ENCODE measurements around the gene DAZAP1. TPM values are rescaled to one million over a fixed set of nuclear protein-coding genes. Genes with fewer than 3 reads are reported as not detected.

The DAZAP1 gene
- total RNA-seq, 1 experiment from 2014 or later, result 165 TPM

DNA sequence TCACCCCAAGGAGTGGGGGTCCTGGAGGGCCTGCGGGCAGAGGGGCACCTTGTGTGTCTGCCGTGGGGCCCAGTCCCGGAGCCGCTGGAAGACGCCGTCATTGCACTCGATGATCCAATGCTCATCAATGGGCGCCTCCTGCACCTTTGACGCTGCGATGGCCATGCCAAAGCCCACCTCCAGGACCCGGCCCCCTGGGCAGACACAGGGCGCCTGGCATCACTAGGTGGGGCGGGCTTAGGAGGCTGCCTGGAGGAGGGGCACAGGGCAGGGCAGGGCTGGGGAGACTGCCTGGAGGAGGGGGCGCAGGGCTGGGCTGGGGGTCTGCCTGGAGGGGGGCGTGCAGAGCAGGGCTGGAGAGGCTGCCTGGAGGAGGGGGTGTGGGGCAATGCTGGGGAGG lies 7.6 kb upstream of the DAZAP1 start:
- intact Hi-C loops (cut with micrococcal nuclease; ENCODE audit: unreplicated experiment), result loop anchor here (1.0 kb wide), 1 partner anchor 16 kb away; no protein-coding TSS in a partner anchor
- no peaks in the 10 kb centered on the region for H3K27me3 Mint-ChIP-seq (ENCODE audit: insufficient read depth, unreplicated experiment)
- ChIA-PET CTCF (no interaction called here), POLR2A (no interaction called here)
- BruUV-seq (replicated peaks), result no TSS peak
- H3K27ac Mint-ChIP-seq (ENCODE audit: unreplicated experiment), result no peak overlapping the region
- H3K4me1 Mint-ChIP-seq (ENCODE audit: low read depth, unreplicated experiment), result no peaks in the 10 kb centered on the region
- no peaks in the 10 kb centered on the region for H3K9me3 Mint-ChIP-seq (ENCODE audit: unreplicated experiment)
- no peaks in the 10 kb centered on the region for H3K9me3 ChIP-seq
- H3K27me3 ChIP-seq (replicated peaks; ENCODE audit: control insufficient read depth, insufficient read depth, low read length), result no peaks in the 10 kb centered on the region
- H3K4me3 ChIP-seq (ENCODE audit: low read depth, low read length), result peak overlapping the region; percentile 54
- H3K36me3 ChIP-seq (ENCODE audit: control insufficient read depth, insufficient read depth, low read length), result peaks cover 2% of the 10 kb centered on the region; the same call in 1 of the 2 replicates
- peak overlapping the region; percentile 73 for H3K4me3 Mint-ChIP-seq (ENCODE audit: unreplicated experiment)
- no peak for DNase-seq
- H3K36me3 Mint-ChIP-seq (ENCODE audit: insufficient read depth, unreplicated experiment), result peaks cover 42% of the 10 kb centered on the region
- H3K4me1 ChIP-seq, result peaks cover 9% of the 10 kb centered on the region
- TF ChIP-seq, protein P1, sequence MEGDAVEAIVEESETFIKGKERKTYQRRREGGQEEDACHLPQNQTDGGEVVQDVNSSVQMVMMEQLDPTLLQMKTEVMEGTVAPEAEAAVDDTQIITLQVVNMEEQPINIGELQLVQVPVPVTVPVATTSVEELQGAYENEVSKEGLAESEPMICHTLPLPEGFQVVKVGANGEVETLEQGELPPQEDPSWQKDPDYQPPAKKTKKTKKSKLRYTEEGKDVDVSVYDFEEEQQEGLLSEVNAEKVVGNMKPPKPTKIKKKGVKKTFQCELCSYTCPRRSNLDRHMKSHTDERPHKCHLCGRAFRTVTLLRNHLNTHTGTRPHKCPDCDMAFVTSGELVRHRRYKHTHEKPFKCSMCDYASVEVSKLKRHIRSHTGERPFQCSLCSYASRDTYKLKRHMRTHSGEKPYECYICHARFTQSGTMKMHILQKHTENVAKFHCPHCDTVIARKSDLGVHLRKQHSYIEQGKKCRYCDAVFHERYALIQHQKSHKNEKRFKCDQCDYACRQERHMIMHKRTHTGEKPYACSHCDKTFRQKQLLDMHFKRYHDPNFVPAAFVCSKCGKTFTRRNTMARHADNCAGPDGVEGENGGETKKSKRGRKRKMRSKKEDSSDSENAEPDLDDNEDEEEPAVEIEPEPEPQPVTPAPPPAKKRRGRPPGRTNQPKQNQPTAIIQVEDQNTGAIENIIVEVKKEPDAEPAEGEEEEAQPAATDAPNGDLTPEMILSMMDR (IDR thresholded peaks at IDR 0.05; ENCODE audit: insufficient read depth in 1 of 2, low read depth in 1 of 2, low read length in 1 of 2, severe bottlenecking in 1 of 2, unreplicated experiment in 1 of 2), result no peak

DNA sequence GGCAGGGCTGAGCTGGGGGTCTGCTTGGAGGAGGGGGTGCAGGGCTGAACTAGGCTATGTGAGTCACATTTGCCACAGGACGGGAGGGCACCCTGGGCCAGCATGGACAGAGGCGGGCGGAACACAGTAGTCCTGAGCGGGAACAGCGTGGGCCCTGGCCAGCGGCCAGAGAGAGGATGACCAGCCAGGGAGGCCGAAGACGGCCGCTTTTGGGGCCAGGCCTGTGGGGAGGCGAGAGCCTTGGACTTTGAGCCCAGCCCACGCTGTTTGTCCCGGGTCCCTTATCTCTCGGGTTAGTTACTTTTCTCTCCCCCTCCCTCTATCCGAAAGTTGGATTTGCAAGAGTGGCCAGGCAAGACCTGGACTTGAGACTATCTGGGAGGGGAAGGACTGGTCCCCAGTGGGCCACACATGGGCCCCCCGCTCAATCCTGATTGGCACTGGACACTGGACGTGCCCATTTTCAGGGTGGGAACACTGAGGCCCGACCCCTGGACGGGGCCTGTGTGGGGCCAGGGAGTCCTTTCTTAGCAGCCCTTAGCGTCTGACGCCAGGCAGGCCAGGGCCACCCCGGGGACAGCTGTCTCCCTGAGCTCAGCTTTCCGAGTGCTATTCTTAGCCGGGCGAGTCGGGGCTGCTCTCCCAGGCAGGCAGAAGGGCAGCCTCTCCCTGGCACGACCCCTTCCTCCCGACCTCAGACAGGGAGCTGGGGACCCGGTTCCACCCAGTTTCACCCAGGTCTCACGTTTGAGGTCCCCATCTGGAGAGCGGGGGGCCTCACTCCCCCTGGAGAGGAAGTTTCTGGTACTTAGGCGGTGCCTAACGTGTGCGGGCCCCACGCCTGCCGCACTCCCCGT lies 6.9 kb upstream of the DAZAP1 start:
- peak; percentile 64 to 66 for DNase-seq
- ChIA-PET POLR2A (no interaction called here), CTCF (interaction anchor here (0.6 kb wide), 1 partner anchor 57 kb away, joined by 4 read pairs; no protein-coding TSS in a partner anchor)
- Mint-ChIP-seq H3K4me3 (ENCODE audit: unreplicated experiment) (peak overlapping the region; percentile 73), H3K36me3 (ENCODE audit: insufficient read depth, unreplicated experiment) (peaks cover 35% of the 10 kb centered on the region), H3K9me3 (ENCODE audit: unreplicated experiment) (no peaks in the 10 kb centered on the region), H3K27me3 (ENCODE audit: insufficient read depth, unreplicated experiment) (no peaks in the 10 kb centered on the region), H3K4me1 (ENCODE audit: low read depth, unreplicated experiment) (no peaks in the 10 kb centered on the region), H3K27ac (ENCODE audit: unreplicated experiment) (peak overlapping the region; percentile 29)
- peaks cover 9% of the 10 kb centered on the region for H3K4me1 ChIP-seq
- H3K27me3 ChIP-seq (replicated peaks; ENCODE audit: control insufficient read depth, insufficient read depth, low read length), result no peaks in the 10 kb centered on the region
- no peaks in the 10 kb centered on the region for H3K9me3 ChIP-seq
- H3K4me3 ChIP-seq (ENCODE audit: low read depth, low read length), result peak overlapping the region; percentile 54
- no TSS peak for BruUV-seq (replicated peaks)
- TF ChIP-seq, protein P1 (IDR thresholded peaks at IDR 0.05; ENCODE audit: insufficient read depth in 1 of 2, low read depth in 1 of 2, low read length in 1 of 2, severe bottlenecking in 1 of 2, unreplicated experiment in 1 of 2), result no peak
- peaks cover 2% of the 10 kb centered on the region; the same call in 1 of the 2 replicates for H3K36me3 ChIP-seq (ENCODE audit: control insufficient read depth, insufficient read depth, low read length)
- intact Hi-C loops (cut with micrococcal nuclease; ENCODE audit: unreplicated experiment), result loop anchor here (1.0 kb wide), 1 partner anchor 15 kb away; no protein-coding TSS in a partner anchor

DNA sequence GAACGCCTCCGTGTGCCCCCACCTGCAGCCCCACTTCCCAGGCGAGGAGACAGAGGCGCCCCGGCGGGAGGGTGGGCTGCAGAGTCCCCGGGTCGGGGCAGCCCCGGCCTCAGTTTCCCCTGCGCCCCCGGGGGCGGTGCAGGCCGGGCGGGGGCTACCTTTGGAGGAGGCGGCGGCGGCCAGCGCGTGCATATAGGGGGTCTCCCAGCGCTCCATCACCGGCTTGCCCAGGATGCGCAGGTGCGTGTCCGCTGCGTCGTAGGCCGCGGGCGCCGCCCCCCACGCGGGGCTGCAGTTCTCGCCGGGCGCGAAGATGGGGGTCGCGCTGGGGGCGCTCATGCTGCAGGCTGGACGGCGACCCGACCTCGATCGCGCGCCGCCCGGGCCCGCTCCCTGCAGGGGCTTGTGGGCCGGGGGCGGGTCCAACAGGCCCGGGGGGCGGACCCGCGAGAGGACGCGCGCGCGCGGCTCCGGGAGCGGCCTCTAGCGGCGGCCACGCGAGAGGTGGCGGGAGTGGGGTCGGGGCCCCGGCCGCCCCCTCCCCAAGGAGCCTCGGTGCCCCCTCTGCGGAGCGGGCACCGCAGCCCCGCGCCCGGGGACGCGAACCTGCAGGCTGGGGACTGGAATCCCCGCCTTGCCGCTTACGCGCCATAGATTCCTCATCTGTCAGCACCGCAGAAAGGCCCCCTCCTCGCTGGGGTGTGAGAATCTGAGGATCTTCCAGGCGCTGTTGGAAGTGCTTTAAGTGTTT lies 6.1 kb upstream of the DAZAP1 start, which contains the start of gene GAMT:
TSS of gene GAMT (minus strand) at position 405 of the 751 bp plus-strand sequence. CDS start at position 339, 66 bp downstream.
- peak within 1 kb of the TSS; percentile 73 for H3K4me3 Mint-ChIP-seq (ENCODE audit: unreplicated experiment)
- Histone ChIP-seq H3K4me3 (ENCODE audit: low read depth, low read length) (peak within 1 kb of the TSS; percentile 54), H3K4me1 (peaks cover 9% of the 10 kb centered on the region), H3K27me3 (replicated peaks; ENCODE audit: control insufficient read depth, insufficient read depth, low read length) (no peaks in the 10 kb centered on the region), H3K9me3 (no peaks in the 10 kb centered on the region), H3K36me3 (ENCODE audit: control insufficient read depth, insufficient read depth, low read length) (peaks cover 2% of the 10 kb centered on the region; the same call in 1 of the 2 replicates)
- H3K27me3 Mint-ChIP-seq (ENCODE audit: insufficient read depth, unreplicated experiment), result no peaks in the 10 kb centered on the region
- CTCF ChIA-PET, result interaction anchor here (0.6 kb wide), 1 partner anchor 58 kb away, joined by 4 read pairs; no protein-coding TSS in a partner anchor
- intact Hi-C loops (cut with micrococcal nuclease; ENCODE audit: unreplicated experiment), result no loop called here
- TF ChIP-seq, protein P1 (IDR thresholded peaks at IDR 0.05; ENCODE audit: insufficient read depth in 1 of 2, low read depth in 1 of 2, low read length in 1 of 2, severe bottlenecking in 1 of 2, unreplicated experiment in 1 of 2), result peak in 1 of 2 experiments; percentile 62
- H3K36me3 Mint-ChIP-seq (ENCODE audit: insufficient read depth, unreplicated experiment), result peaks cover 27% of the 10 kb centered on the region
- peak in 1 of 2 experiments; percentile 71 for DNase-seq
- BruUV-seq (replicated peaks), result no TSS peak
- POLR2A ChIA-PET, result no interaction called here
- peak within 1 kb of the TSS; percentile 29 for H3K27ac Mint-ChIP-seq (ENCODE audit: unreplicated experiment)
- no peaks in the 10 kb centered on the region for H3K4me1 Mint-ChIP-seq (ENCODE audit: low read depth, unreplicated experiment)
- no peaks in the 10 kb centered on the region for H3K9me3 Mint-ChIP-seq (ENCODE audit: unreplicated experiment)

Data from Caco-2 (cell line).